ENCODE measurements around the gene APLN.

Gene APLN

GRCh38 chrX:129654652-129655546 is at the start of gene APLN:
APLN (minus strand) TSS chrX:129654956; CDS start chrX:129654630, 326 bp downstream.
- no peak for DNase-seq (ENCODE audit: low spot score)

- DNase-seq (ENCODE audit: low spot score): no peak
Measured at GRCh38 chrX:129704491-129704890, 49.7 kb upstream of the APLN start.

- DNase-seq (ENCODE audit: low spot score): no peak
Measured at GRCh38 chrX:129701624-129702069, 46.9 kb upstream of the APLN start.

GRCh38 chrX:129700536-129700935 is 45.8 kb upstream of the APLN start:
- DNase-seq (ENCODE audit: low spot score): no peak

GRCh38 chrX:129698150-129698549 is 43.4 kb upstream of the APLN start:
- no peak for DNase-seq (ENCODE audit: low spot score)

- no peak for DNase-seq (ENCODE audit: low spot score)
Measured at GRCh38 chrX:129697204-129697829, 42.6 kb upstream of the APLN start.

- DNase-seq (ENCODE audit: low spot score): no peak
Measured at GRCh38 chrX:129696463-129697155, 41.9 kb upstream of the APLN start.

GRCh38 chrX:129695937-129696336 is 41.2 kb upstream of the APLN start:
- no peak for DNase-seq (ENCODE audit: low spot score)

GRCh38 chrX:129695535-129695934 is 40.8 kb upstream of the APLN start:
- no peak for DNase-seq (ENCODE audit: low spot score)

GRCh38 chrX:129694805-129695204 is 40.0 kb upstream of the APLN start:
- no peak for DNase-seq (ENCODE audit: low spot score)

GRCh38 chrX:129693354-129693753 is 38.6 kb upstream of the APLN start:
- DNase-seq (ENCODE audit: low spot score): no peak

GRCh38 chrX:129690435-129690834 is 35.7 kb upstream of the APLN start:
- no peak for DNase-seq (ENCODE audit: low spot score)

- no peak for DNase-seq (ENCODE audit: low spot score)
Measured at GRCh38 chrX:129689796-129690195, 35.0 kb upstream of the APLN start.

GRCh38 chrX:129688097-129688496 is 33.3 kb upstream of the APLN start:
- no peak for DNase-seq (ENCODE audit: low spot score)

- DNase-seq (ENCODE audit: low spot score): no peak
Measured at GRCh38 chrX:129686422-129686948, 31.7 kb upstream of the APLN start.

GRCh38 chrX:129682979-129683378 is 28.2 kb upstream of the APLN start:
- DNase-seq (ENCODE audit: low spot score): no peak

GRCh38 chrX:129679901-129680300 is 25.1 kb upstream of the APLN start:
- DNase-seq (ENCODE audit: low spot score): no peak

GRCh38 chrX:129678614-129679195 is 23.9 kb upstream of the APLN start:
- peak; percentile 21 for DNase-seq (ENCODE audit: low spot score)

GRCh38 chrX:129667412-129667811 is 12.7 kb upstream of the APLN start:
- no peak for DNase-seq (ENCODE audit: low spot score)

- no peak for DNase-seq (ENCODE audit: low spot score)
Measured at GRCh38 chrX:129665916-129666644, 11.3 kb upstream of the APLN start.

- DNase-seq (ENCODE audit: low spot score): no peak
Measured at GRCh38 chrX:129663171-129663570, 8.4 kb upstream of the APLN start.
